ENCODE results near the gene CT47C1.

Gene CT47C1

DNA sequence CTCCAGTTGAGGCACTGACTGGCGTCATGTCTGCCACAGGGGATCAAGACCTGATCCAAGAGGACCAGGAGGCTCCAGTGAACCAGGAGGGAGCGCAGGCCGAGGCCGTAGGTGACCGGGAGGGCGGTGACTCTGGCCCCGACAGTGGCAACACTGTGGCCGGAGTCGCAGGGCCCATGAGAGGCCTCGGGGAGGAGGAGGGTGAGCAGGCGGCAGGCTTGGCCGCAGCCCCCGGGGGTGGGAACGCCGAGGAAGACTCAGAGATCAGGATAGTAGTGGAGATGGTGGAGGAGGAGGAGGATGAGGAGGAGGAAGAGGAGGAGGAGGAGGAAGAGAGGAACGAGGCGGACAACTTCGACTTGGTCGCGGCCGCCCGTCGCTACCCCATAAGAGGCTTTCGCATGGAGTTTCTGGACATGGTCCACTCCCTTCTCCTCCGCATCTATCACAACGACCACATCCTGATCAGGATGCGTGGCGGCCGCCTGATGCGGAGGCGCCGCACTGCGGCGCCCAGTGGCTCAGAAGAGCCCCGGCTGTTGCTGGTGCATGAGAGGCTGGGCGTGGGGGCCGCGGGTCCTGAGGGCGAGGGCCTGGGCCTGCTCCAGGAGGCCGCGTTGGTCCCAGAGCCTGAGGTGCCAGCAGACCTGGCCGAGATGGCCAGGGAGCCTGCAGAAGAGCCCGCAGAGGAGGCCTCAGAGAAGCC lies 560 bp downstream of the CT47C1 start:
- DNase-seq (ENCODE audit: low read depth in 2 of 2, low spot score in 1 of 2): no peak

DNA sequence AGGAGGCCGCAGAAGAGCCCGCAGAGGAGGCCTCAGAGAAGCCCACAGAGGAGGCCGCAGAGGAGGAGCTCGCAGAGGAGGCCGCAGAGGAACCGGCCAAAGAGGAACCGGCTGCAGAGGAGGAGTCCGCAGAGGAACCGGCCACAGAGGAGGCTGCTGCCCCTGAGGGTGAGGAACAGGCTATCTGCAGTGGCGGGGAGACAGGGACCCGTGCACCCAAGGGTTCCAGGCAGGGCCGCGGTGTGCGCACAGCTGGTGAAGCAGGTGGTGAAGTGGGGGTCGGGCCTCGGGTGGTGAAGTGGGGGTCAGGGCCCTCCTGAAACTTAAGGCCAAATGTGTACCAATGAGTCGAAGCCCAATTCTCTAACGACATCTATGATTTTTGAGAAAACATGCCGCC lies 1.1 kb downstream of the CT47C1 start:
- DNase-seq (ENCODE audit: low read depth in 2 of 2, low spot score in 1 of 2): no peak

DNA sequence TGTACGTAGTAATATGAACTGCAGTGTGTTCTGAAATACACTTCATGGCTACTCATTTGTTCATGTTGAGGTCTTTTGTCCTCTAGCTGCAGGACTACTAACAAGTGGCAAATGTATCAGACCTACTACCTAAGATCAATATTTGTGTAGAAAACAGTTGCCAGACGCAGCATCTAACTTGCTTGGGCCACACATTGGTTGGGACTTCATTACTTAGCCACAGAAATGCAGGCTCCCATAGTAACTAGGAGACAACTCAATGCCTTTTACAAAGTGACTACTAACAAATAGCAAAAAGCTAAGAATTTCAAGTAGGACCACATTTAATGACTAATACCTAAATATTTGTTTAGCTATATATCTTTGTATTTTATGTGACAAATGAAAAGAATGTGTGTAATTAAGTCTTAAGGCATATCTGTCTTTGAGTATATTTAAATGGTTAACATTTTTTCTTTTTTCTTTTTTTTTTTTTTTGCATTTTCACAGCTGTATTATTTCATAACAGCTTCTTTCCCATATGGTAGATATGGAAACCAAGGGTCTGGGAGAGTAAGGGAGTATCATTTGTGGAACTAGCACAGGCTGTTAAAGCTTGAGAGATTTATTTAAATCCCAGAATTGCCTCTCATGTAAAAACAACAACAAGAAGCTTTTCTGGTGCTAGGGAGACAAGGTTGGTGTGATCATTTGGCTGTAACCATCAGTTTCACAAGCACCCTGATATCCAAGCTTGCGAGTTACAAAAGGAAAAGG lies 2.7 kb downstream of the CT47C1 start:
- DNase-seq (ENCODE audit: low read depth in 2 of 2, low spot score in 1 of 2): no peak

DNA sequence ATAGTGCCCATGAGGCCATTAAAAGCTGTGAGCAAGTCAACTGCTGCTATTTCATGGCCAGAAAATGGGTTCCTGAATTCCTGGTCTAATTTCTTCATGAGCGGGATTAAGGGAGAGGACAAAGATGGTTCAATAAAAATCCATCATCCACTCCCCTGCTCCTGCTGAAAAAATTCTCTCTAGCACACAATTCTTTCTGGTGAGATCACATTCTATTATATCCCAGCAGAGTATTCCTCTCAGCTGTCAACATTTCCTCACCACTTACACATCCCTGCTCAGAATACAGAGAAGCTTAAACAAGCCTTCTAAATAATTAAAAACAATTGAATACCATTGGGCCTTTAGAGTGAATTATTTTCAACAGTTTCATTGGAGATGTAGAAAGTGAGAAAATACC lies 9.5 kb downstream of the CT47C1 start:
- no peak for DNase-seq (ENCODE audit: low read depth in 2 of 2, low spot score in 1 of 2)

DNA sequence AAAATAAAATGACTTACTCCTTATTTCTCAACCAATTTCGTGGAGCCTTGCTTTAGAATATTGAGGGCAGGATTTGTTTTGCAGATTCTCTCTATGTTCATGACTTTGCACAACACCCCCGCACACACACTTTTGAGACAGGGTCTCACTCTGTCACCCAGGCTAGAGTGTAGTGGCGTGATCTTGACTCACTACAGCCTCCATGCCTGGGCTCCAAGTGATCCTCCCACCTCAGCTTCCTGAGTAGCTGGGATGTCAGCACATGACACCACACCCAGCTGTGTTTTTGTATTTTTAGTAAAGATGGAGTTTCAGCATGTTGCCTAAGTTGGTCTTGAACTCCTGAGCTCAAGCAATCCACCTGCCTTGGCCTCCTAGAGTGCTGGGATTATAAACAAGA lies 12.0 kb downstream of the CT47C1 start:
- DNase-seq (ENCODE audit: low read depth in 2 of 2, low spot score in 1 of 2): no peak

DNA sequence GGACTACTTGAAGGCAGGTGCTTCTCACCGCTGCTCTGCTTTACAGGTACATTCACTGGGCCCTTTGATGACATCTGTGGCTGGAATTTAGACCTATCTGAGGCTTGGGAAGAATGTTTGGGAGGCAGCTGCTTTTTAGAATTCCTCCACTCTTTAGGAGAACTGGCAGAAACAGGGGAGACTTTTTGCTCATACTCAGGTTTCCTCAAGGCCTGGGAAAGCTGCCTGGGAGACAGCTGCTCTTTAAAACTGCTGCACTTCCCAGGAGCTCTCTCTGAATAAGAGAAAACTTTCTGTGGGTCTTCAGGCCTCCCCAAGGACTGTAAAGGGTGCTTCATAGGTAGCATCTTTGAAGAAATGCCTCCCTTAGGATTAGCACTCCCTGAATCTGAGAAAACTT lies 14.3 kb downstream of the CT47C1 start:
- DNase-seq (ENCODE audit: low read depth in 2 of 2, low spot score in 1 of 2): no peak

DNA sequence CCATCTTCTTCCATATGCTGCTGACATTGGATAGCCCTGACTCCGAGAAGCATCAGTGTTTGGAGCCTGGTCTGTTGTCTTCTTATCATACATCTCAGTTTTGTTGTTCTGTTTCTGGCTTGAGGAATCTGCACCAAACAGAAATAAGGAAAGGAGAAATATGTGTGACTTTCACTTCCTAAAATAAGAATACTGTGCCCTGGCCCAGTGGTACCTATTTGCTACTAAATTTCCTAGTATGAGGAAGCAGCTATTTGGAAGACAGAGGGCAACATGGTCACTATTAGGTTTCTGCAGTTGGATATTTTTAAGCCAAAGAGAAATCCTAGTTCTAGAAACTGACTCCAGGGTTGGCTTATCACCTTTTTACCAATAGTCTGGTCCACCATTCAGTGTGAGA lies 16.8 kb downstream of the CT47C1 start:
- no peak for DNase-seq (ENCODE audit: low read depth in 2 of 2, low spot score in 1 of 2)

DNA sequence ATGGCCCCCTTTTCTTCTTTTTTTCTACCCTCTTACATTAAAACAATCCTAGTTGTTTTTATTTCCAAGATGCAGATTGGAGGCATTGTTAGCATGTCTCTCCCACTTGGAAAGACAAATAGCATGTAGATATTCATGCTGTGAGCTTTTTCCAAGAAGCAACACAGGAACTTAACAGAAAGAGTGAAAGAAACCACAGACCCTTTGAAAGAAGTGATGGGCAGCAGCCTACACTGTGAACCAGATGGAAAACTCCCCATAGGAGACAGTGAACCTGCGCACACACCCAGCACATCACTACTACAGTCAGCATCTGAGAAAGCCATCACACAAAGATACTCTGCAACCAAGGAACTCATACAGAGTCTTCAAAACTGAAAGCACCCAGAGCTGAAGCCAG lies 17.8 kb downstream of the CT47C1 start:
- no peak for DNase-seq (ENCODE audit: low read depth in 2 of 2, low spot score in 1 of 2)

DNA sequence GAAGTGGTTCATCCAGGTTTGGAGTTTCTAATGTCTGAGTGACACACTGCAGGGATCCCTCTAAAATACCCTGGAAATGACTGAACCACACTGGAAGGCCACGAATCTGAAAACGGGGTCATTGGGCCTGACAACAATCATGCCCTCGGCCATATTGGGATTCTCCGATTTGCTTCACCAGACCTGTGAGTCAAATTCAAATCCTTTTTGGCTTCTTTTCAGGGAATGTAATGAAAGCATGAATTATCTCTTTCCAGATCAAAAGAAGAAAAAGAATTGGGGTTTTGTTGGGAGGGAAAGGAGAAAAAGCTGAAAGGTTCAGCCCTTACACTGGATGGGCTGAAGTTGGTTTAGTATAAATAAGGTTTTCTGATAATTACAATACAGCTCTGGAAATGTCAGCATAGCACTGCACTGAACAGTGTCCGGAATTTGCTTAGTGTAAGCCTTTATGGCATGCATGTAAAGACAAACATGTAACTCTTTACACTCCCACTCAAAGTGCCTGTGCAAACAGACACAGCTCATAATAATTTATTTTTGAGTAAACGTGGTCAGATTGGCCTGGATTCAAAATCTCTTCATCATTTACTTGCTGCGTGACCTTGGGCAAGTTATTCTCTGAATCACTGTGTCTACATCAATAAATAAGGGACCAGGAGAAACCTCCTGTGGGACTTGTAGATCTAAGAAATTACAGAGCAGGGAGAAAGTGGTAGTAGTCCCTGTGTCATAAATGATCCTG lies 21.4 kb downstream of the CT47C1 start:
- no peak for DNase-seq (ENCODE audit: low read depth in 2 of 2, low spot score in 1 of 2)

DNA sequence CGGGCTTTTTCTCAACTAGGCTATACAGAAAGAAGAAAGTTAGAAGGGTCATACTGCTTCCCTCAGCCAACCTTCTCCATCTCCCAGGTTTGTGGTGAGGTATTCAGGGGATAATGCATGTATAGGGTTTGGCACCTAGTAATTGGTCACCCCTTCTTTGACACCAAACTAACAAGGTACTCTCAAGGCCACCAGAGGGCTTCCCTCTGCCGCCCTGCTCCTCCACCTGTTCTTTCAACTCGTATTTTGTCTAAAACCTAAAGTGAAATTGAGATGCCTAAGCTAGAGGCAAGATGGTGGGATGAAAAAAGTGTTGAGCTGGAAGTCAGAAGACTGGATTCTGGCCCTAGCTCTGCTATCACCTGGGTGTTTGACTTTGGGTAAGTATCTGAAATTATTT lies 22.0 kb downstream of the CT47C1 start:
- DNase-seq (ENCODE audit: low read depth in 2 of 2, low spot score in 1 of 2): no peak

DNA sequence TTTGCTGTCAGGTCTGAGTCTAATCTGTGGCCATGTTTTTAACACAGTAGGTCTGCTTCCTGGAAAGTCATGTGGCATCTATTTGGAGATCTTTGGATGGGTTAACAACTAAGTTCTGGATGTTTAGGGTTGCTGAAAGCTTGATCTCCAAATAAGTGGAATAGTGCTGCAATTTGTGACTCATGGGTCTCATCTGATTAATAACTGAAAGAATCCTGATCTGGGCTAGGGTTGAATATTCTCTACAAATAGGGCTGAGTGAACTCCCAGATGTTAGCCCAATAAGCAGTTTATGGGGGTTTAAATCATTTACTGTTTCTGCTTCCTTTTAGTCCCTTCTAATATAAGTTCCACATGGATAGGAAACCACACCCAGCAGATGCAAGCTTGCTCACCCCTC lies 23.1 kb downstream of the CT47C1 start:
- no peak for DNase-seq (ENCODE audit: low read depth in 2 of 2, low spot score in 1 of 2)

DNA sequence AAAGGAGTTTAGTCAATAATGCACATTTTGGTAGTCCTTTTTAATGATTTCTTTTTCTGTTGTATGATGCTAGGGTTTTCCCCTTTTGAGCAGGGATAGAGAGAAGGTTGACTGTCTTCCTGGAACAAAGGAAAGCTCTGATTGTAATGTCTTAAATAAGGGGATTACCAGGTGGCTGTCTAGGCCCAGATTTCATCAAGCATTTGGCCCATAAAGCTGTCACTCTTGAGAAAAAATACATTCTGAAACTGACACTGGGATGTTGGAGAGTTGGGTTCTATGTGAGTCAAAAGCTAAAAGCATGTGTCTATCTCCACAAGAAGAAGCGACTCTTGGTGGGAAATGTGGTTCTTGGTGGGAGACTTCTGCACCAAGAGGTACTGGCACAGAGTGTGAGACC lies 28.4 kb downstream of the CT47C1 start:
- no peak for DNase-seq (ENCODE audit: low read depth in 2 of 2, low spot score in 1 of 2)

DNA sequence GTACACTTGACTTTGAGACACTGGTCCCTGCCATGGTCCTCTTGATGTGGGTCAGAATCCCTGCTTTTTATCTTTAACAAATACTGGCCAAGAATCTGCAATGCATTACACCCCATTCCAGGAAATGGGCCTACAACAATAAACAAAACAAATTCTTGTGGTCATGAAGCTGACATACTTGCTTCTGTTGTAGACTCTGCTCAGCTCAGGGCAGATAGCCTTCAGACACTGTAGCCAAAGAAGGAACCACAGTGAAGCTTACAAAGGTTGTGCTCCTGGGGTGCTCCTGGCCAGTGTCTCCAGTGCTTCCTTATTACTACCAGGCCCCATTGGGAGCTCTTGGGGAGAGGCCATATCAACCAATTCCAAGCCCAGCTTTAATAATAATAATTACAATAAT lies 33.0 kb downstream of the CT47C1 start:
- DNase-seq (ENCODE audit: low read depth in 2 of 2, low spot score in 1 of 2): no peak

DNA sequence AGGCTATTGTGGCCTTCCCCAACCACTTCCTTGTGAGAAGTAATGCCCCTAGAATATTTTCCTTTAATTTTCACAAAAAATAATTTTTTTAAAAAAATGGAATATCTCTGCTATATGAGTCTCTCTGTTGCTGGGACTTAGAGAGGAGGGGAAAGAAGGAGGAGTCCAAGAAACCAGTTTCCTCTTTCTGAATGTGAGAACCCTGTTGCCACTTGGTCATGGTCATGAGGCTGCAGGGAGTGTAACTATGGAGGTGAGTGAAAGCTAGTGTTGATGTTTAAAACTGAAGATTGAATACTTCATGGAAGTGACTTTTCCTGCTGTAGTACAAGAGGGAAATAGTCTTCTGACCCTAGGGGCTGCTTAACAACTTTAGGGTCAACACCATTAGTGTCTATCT lies 34.4 kb downstream of the CT47C1 start:
- DNase-seq (ENCODE audit: low read depth in 2 of 2, low spot score in 1 of 2): no peak

DNA sequence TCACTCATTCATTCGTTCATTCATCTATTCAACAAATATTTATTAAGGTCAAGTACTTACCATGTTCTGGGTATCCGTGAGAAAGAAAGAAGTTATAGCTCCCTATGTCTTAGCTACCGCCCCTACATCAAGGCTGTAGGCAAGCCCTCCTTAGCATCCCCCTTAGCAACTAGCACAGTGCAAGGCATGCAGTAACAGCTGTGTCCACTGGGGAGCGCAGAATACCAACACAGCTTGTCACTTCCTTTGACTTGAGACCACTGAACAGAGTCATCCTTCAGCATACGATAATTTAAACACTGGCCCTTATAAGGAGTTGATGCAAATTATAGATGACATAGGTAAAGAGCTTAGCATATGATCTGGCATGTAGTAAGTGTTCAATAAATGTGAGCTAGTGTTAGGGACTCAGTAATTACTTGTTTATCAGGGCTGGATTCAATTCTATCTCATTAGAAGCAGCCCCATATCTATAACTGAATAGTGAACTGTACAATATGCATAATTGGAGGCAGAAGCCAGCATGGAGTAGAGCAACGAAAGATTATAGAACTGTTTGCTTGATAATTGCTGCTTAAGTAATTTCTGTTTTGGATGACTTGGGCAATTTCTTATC lies 46.1 kb downstream of the CT47C1 start:
- DNase-seq (ENCODE audit: low read depth in 2 of 2, low spot score in 1 of 2): peak in 1 of 2 donors; percentile 6

DNA sequence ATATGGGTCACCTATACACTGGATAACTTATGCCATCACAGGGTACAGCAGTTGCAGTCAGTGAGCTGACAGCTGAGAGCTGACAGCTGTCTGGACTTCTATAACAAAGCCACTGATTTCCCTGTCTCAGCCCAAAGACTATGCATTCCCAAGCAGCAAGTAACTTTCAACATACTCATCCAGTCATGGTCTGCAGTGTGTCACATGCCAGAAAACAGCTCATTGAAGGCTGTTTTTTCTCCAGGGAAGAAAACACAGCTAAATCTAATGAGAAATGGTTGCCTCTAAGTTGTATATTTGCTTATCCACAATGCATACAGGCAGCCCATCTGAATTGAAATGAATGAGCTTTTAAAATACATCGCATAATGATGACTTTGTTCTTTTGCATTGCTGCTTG lies 48.5 kb downstream of the CT47C1 start:
- no peak for DNase-seq (ENCODE audit: low read depth in 2 of 2, low spot score in 1 of 2)

Measured in stimulated activated CD8-positive, alpha-beta memory T cell treated with anti-CD3 and anti-CD28 coated beads, Interleukin-4, amount 100 ng/mL, for 4 hours (primary cell).